ENCODE data around the gene TNFSF10. TPM values are rescaled to one million over a fixed set of nuclear protein-coding genes. Genes with fewer than 3 reads are reported as not detected.

The TNFSF10 gene
- total and polyA plus RNA-seq, 9 of the 15 experiments (the other 6 are each of a cell fraction or from before 2014, with no cell fraction given) = 0.07 to 1.3 (median 0.27) TPM; not detected in 1

DNA sequence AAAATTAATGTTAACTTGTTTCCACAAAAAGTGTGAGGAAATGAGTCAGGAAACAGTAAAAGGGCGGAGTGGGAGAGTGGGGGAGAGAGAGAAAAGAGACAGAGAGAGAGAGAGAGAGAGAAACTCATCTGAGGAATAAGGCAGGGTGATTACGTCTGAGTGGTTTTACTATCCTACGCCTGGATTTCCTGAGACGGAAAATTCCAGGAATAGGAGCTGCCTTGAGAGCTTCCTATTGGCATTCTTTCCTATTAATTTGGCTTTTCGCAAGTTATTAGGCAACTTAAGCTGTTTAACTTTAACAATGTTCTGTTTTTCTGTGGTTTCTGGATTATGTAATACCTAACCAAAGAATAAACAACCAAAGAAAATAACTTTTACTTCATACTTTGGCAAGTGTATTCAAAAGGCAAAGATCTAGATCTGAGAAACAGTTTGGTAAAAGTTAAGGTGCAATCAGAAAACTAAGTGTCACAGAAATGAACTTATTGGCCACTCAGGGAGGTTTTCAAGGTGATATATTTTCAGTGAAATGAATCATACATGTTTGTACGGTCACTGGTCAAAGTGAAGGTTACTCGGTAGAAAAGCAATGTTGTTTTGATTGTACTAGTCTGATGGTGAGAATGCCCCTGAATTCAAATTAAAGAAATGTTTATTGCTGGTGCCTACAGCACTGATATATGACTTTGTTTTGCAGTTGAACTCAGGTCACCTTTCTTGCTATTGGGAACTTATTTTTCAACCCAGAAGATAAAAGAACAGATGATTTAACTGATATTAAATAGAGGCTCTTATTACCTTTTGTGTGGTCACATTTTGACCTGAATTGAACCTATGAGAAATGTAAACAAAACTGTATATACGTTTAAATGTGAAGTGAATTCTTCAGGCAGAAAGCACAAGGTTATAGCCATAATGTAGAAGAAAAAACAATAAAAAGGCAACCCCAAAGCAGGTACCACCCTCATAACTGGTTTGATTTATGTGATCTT, 39.9 kb upstream of the TNFSF10 start (continued):
- TF ChIP-seq, protein P1, sequence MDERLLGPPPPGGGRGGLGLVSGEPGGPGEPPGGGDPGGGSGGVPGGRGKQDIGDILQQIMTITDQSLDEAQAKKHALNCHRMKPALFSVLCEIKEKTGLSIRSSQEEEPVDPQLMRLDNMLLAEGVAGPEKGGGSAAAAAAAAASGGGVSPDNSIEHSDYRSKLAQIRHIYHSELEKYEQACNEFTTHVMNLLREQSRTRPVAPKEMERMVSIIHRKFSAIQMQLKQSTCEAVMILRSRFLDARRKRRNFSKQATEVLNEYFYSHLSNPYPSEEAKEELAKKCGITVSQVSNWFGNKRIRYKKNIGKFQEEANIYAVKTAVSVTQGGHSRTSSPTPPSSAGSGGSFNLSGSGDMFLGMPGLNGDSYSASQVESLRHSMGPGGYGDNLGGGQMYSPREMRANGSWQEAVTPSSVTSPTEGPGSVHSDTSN (CRISPR knock-in tag; IDR thresholded peaks at IDR 0.05; ENCODE audit: low read depth) = no peak
- TF ChIP-seq, protein P1 (tag; conservative IDR thresholded peaks at IDR 0.05; ENCODE audit: low read depth) = peak; percentile 15; the same call in 1 of the 2 replicates
- TF ChIP-seq SMC3 (conservative IDR thresholded peaks at IDR 0.05; ENCODE audit: insufficient read depth, low read depth, low read length) = no peak
- TF ChIP-seq, protein P2, sequence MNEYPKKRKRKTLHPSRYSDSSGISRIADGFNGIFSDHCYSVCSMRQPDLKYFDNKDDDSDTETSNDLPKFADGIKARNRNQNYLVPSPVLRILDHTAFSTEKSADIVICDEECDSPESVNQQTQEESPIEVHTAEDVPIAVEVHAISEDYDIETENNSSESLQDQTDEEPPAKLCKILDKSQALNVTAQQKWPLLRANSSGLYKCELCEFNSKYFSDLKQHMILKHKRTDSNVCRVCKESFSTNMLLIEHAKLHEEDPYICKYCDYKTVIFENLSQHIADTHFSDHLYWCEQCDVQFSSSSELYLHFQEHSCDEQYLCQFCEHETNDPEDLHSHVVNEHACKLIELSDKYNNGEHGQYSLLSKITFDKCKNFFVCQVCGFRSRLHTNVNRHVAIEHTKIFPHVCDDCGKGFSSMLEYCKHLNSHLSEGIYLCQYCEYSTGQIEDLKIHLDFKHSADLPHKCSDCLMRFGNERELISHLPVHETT (CRISPR knock-in tag; conservative IDR thresholded peaks at IDR 0.05 in 1 of 2, IDR thresholded peaks at IDR 0.05 in 1 of 2) = peak in 1 of 2 experiments; percentile 31; a peak in 1 of 4 replicates
- no peak for TF ChIP-seq FOS (IDR thresholded peaks at IDR 0.05; ENCODE audit: extremely low read depth, insufficient read length)
- 0 out of 2 replicates have a peak, but pooled peaks have one; percentile 29 for TF ChIP-seq POLR2H (tag; IDR thresholded peaks at IDR 0.05; ENCODE audit: low read depth)
- TF ChIP-seq, protein P3, sequence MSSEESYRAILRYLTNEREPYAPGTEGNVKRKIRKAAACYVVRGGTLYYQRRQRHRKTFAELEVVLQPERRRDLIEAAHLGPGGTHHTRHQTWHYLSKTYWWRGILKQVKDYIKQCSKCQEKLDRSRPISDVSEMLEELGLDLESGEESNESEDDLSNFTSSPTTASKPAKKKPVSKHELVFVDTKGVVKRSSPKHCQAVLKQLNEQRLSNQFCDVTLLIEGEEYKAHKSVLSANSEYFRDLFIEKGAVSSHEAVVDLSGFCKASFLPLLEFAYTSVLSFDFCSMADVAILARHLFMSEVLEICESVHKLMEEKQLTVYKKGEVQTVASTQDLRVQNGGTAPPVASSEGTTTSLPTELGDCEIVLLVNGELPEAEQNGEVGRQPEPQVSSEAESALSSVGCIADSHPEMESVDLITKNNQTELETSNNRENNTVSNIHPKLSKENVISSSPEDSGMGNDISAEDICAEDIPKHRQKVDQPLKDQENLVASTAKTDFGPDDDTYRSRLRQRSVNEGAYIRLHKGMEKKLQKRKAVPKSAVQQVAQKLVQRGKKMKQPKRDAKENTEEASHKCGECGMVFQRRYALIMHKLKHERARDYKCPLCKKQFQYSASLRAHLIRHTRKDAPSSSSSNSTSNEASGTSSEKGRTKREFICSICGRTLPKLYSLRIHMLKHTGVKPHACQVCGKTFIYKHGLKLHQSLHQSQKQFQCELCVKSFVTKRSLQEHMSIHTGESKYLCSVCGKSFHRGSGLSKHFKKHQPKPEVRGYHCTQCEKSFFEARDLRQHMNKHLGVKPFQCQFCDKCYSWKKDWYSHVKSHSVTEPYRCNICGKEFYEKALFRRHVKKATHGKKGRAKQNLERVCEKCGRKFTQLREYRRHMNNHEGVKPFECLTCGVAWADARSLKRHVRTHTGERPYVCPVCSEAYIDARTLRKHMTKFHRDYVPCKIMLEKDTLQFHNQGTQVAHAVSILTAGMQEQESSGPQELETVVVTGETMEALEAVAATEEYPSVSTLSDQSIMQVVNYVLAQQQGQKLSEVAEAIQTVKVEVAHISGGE (CRISPR knock-in tag; IDR thresholded peaks at IDR 0.05) = no peak
- no peak for TF ChIP-seq ZNF324 (CRISPR knock-in tag; IDR thresholded peaks at IDR 0.05)
- TF ChIP-seq, protein P4, sequence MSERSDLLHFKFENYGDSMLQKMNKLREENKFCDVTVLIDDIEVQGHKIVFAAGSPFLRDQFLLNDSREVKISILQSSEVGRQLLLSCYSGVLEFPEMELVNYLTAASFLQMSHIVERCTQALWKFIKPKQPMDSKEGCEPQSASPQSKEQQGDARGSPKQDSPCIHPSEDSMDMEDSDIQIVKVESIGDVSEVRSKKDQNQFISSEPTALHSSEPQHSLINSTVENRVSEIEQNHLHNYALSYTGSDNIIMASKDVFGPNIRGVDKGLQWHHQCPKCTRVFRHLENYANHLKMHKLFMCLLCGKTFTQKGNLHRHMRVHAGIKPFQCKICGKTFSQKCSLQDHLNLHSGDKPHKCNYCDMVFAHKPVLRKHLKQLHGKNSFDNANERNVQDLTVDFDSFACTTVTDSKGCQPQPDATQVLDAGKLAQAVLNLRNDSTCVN (CRISPR knock-in tag; IDR thresholded peaks at IDR 0.05) = no peak
- TF ChIP-seq, protein P5, sequence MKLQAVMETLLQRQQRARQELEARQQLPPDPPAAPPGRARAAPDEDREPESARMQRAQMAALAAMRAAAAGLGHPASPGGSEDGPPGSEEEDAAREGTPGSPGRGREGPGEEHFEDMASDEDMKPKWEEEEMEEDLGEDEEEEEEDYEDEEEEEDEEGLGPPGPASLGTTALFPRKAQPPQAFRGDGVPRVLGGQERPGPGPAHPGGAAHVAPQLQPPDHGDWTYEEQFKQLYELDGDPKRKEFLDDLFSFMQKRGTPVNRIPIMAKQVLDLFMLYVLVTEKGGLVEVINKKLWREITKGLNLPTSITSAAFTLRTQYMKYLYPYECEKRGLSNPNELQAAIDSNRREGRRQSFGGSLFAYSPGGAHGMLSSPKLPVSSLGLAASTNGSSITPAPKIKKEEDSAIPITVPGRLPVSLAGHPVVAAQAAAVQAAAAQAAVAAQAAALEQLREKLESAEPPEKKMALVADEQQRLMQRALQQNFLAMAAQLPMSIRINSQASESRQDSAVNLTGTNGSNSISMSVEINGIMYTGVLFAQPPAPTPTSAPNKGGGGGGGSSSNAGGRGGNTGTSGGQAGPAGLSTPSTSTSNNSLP (IDR thresholded peaks at IDR 0.05; ENCODE audit: borderline replicate concordance, low read depth, low read length) = no peak
- TF ChIP-seq ZNF584 (CRISPR knock-in tag; IDR thresholded peaks at IDR 0.05; ENCODE audit: low read depth) = no peak
- no peak for TF ChIP-seq RBM34 (IDR thresholded peaks at IDR 0.05; ENCODE audit: borderline replicate concordance, insufficient read depth, low read length)
- no peak for TF ChIP-seq SREBF2 (CRISPR knock-in tag; IDR thresholded peaks at IDR 0.05)

Data from K562 (cell line).